HepG2 (cell line): ENCODE results near the gene POLR2B. TPM values are rescaled to one million over a fixed set of nuclear protein-coding genes. Genes with fewer than 3 reads are reported as not detected.

Source experiments
- ATF7 ChIP-seq, 2 experiments: fragments of 450-650 bp in 1 of 2; sonication (generic) in 1 of 2; formaldehyde crosslinking in 1 of 2; IDR thresholded peaks; 2 replicates each; pipeline versions ENCODE4 v1.4.0 to v1.6.1; 2016 to 2020; ENCODE audit warnings: antibody characterized with exemption in 1 of 2, mild to moderate bottlenecking in 1 of 2, missing genetic modification reagents in 1 of 2
- CENPT ChIP-seq: sonication (generic); formaldehyde crosslinking; IDR thresholded peaks from 2 replicates; pipeline ENCODE4 v1.8.0; 2022; ENCODE audit warnings: low read depth, mild to moderate bottlenecking, moderate library complexity, missing genetic modification reagents
- GATAD2A ChIP-seq: IDR thresholded peaks from 2 replicates; pipeline ENCODE4 v1.6.1; 2016
- KDM5A ChIP-seq: fragments of 200-600 bp; sonication (generic); IDR thresholded peaks from 2 replicates; pipeline ENCODE4 v1.7.0; 2018; ENCODE audit warnings: antibody characterized with exemption, mild to moderate bottlenecking, low read length, borderline replicate concordance
- SUZ12 ChIP-seq: fragments of 150-350 bp; IDR thresholded peaks from 2 replicates; pipeline ENCODE4 v1.6.1; 2014; ENCODE audit warnings: low read depth, low read length
- TAF15 ChIP-seq: fragments of 200-400 bp; formaldehyde crosslinking; IDR thresholded peaks from one replicate; pipeline ENCODE4 v1.6.1; 2018; ENCODE audit warnings: mild to moderate bottlenecking, low read depth, low read length; ENCODE audit not compliant: poor library complexity, severe bottlenecking
- TBX3 ChIP-seq: fragments of 450-650 bp; IDR thresholded peaks from 2 replicates; pipeline ENCODE4 v1.6.1; 2017; ENCODE audit warnings: antibody characterized with exemption, mild to moderate bottlenecking, inconsistent platforms, borderline replicate concordance
- TP53 ChIP-seq: sonication (generic); formaldehyde crosslinking; conservative IDR thresholded peaks from 2 replicates; pipeline ENCODE4 v1.4.0; 2020; ENCODE audit warnings: missing genetic modification reagents
- ZBTB44 ChIP-seq: sonication (generic); formaldehyde crosslinking; IDR thresholded peaks from 2 replicates; pipeline ENCODE4 v1.4.0; 2020; ENCODE audit warnings: missing genetic modification reagents
- ZFP36L2 ChIP-seq: sonication (generic); formaldehyde crosslinking; IDR thresholded peaks from 2 replicates; pipeline ENCODE4 v1.4.0; 2020; ENCODE audit warnings: missing genetic modification reagents
- ZNF407 ChIP-seq: sonication (generic); formaldehyde crosslinking; IDR thresholded peaks from one replicate; pipeline ENCODE4 v1.5.1; 2020; ENCODE audit warnings: mild to moderate bottlenecking, missing genetic modification reagents; ENCODE audit errors: not compliant biosample characterization
- ZNF574 ChIP-seq: sonication (generic); formaldehyde crosslinking; IDR thresholded peaks from 2 replicates; pipeline ENCODE4 v1.4.0; 2020; ENCODE audit warnings: missing genetic modification reagents
- ZNF615 ChIP-seq: sonication (generic); formaldehyde crosslinking; IDR thresholded peaks from 2 replicates; pipeline ENCODE4 v1.5.0; 2020; ENCODE audit warnings: mild to moderate bottlenecking, missing genetic modification reagents, borderline replicate concordance
- ZNF709 ChIP-seq: sonication (generic); formaldehyde crosslinking; IDR thresholded peaks from 2 replicates; pipeline ENCODE4 v1.5.0; 2020; ENCODE audit warnings: mild to moderate bottlenecking, missing genetic modification reagents
- polyA plus RNA-seq, 8 experiments: library from polyadenylated mRNA; depleted of rRNA in 3 of 8; stranded (reverse) in 7 of 8; unstranded in 1 of 8; fragments of >200 nt; fragmentation: Illumina TruSeq in 4 of 8; extraction: Trizol in 4 of 8; gene quantifications; 2 replicates each; pipeline versions ENCODE4 v1.2.1 to v1.2.3, GENCODE V29; 2011 to 2016; ENCODE audit warnings: low read depth in 4 of 8, missing spikeins in 1 of 8, mixed read lengths in 1 of 8; ENCODE audit not compliant: insufficient read depth in 1 of 8
- total RNA-seq, 5 experiments: library from RNA; depleted of rRNA; stranded (reverse); fragments of >200 nt; fragmentation: Illumina TruSeq; extraction: Trizol; gene quantifications; 2 replicates each; pipeline ENCODE4 v1.2.3, GENCODE V29; 2016; ENCODE audit warnings: low read depth in 1 of 5
- TF ChIP-seq, protein P1 (sequence below): sonication (generic); formaldehyde crosslinking; IDR thresholded peaks from 2 replicates; pipeline ENCODE4 v1.4.0; 2020; ENCODE audit warnings: missing genetic modification reagents, low read depth, mild to moderate bottlenecking, borderline replicate concordance

The POLR2B gene
- total and polyA plus RNA-seq, 2 of the 13 experiments (the other 11 are each of a cell fraction or from before 2014, with no cell fraction given): 70.6 to 116 TPM

DNA sequence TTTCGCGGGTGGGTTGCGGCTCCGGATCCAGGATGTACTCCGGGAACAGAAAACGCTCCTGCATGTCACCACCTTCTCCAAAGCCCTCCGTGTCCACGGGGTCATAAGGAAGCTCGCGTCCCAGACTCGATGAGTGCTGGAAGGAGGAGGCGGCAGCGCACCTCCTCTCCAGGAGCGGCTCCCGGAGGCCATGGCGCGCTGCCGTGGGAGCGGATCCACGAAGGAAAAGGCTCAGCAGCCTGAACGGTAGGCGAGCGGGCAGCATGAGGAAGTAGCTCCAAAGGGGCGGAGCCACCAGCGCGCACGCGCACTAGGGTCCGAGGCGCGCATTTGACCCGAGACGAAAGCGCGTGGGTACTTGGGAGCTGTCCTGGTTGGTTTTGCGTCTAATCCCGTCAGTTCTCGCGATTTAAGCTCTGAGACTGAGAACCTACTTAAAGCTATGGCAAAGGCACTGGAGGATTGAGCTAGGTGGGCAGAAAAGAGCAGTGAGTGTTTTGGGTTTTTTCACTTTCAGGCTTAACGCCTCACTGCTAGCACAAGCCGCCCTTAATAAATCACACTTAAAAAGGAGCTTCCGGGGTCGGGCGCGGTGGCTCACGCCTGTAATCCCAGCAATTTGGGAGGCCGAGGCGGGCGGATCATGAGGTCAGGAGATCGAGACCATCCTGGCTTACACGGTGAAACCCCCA is 1.2 kb upstream of the POLR2B start, which contains the start of gene NOA1 (continued):
- no peak for TF ChIP-seq ZNF574 (CRISPR knock-in tag)
- TF ChIP-seq CENPT: no peak
- TF ChIP-seq ZNF407 (CRISPR knock-in tag): no peak
- TF ChIP-seq, protein P1, sequence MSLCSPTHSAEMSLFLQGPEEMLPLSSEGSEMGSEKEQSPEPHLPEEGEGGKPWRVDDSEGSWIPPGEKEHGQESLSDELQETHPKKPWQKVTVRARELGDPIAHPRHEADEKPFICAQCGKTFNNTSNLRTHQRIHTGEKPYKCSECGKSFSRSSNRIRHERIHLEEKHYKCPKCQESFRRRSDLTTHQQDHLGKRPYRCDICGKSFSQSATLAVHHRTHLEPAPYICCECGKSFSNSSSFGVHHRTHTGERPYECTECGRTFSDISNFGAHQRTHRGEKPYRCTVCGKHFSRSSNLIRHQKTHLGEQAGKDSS (CRISPR knock-in tag): no peak
- TF ChIP-seq ZBTB44 (CRISPR knock-in tag): 0 out of 2 replicates have a peak, but pooled peaks have one; percentile 13
- TF ChIP-seq GATAD2A: 0 out of 2 replicates have a peak, but pooled peaks have one; percentile 12
- TF ChIP-seq ATF7 (IDR thresholded peaks at IDR 0.05): no peak
- no peak for TF ChIP-seq ATF7 (CRISPR knock-in tag; IDR thresholded peaks at IDR 0.05)
- no peak for TF ChIP-seq TP53 (CRISPR knock-in tag)
- no peak for TF ChIP-seq SUZ12
- no peak for TF ChIP-seq TBX3
- TF ChIP-seq ZNF709 (CRISPR knock-in tag): no peak
- no peak for TF ChIP-seq ZNF615 (CRISPR knock-in tag)
- no peak for TF ChIP-seq ZFP36L2 (CRISPR knock-in tag)
- TF ChIP-seq KDM5A: peak; percentile 73; the same call in 1 of the 2 replicates
- TF ChIP-seq TAF15: no peak
